ENCODE measurements around the gene CCNY.

CCNY gene

GRCh38 chr10:35460852-35461460 lies 124.6 kb downstream of the CCNY start:
- DNase-seq: no peak

DNA sequence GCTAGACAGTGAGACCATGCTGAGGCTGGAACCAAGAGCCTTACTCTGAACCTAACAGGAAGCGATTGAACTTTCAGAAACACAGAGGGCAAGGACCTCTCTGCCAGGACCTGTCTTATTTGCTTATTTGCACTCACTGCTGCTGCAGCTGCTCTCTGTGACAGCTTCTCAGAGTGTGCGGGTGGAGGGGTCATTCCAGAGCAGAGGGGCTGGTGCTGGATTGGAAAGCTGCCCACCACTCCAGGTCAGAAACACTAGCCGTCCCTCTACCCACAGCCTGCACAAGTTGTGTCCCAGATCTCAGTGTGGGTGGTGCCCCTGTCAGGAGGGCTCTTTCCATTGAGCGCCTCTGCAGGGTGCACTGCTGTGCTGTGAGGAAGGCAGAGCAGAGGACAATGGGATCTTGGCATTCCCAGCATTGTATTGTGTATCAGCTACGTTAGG lies 126.2 kb downstream of the CCNY start:
- no peak for DNase-seq

DNA sequence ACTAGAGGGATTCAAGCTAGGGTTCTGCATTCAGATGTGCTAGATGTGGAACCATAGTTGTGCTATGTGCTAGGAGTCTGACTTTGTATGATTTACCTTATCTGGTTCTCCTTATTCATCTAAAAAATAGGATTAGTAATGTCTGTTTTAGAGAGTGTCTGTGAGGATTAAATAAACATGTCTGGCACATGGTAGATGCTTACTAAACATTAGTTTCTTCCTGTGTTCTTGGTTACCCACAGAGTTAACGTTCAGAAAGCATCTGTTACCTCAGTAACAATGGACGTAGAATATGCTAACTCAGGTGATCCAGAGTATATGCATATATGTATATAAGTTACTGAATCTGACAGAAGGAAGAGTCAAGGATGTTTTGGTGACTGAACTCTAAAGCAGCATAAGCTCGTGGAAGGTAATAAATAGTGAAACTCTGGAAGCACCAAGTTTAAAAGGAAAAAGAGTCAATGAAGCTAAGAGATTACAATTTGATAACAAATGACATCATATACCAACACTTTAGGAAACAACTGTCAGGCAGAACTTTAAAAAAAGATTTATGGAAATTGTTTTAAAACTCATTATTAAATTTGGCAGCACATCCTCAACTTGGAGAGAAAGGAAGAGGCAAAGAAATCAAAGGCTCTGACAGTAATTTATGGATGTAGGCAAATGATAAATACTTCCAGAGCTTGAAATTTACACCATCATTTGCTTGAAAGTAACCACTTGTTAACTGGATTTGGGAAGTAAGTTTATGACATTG lies 127.0 kb downstream of the CCNY start:
- DNase-seq: no peak

GRCh38 chr10:35463878-35464277 lies 127.6 kb downstream of the CCNY start:
- DNase-seq: no peak

GRCh38 chr10:35464825-35465456 lies 128.6 kb downstream of the CCNY start:
- no peak for DNase-seq

- DNase-seq: no peak
Observed at GRCh38 chr10:35465673-35466072, 129.4 kb downstream of the CCNY start.

DNA sequence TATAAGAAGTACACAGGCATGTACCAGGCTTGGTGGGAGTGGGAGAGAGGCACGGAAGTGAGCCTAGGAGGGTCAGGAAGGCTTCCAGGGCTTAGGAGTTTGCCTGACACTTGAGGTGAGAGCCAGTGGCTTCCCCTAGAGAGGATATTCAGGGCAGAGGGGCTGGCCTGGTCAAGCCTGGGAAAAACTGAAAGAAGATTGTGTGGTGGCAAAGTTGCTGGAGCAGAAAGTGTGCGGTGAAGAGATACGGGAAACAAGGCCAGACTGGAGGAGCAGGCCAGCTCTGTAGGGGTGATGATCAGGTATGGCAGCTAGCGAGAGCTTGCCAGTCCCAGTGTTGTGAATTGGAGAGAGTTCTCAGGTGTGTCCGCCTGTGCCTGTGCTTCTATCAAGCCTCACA lies 129.9 kb downstream of the CCNY start:
- no peak for DNase-seq

DNA sequence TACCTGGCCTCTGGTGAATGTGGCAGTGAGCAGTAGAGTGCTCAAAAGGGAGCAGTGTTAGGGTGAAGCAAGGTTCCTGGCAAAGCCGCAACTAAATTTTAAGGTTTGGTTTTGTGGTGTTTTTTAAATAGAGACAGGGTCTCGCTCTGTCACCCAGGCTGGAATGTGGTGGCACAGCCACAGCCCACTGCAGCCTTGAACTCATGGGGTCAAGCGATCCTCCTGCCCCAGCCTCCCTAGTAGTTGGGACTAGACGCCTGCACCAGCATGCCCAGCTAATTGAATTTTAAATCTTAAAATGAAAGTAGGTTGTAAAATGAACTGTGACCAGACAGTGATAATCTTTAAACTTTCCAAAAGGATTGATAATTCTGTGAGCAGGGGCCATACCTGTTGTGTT lies 130.4 kb downstream of the CCNY start:
- DNase-seq: no peak

DNA sequence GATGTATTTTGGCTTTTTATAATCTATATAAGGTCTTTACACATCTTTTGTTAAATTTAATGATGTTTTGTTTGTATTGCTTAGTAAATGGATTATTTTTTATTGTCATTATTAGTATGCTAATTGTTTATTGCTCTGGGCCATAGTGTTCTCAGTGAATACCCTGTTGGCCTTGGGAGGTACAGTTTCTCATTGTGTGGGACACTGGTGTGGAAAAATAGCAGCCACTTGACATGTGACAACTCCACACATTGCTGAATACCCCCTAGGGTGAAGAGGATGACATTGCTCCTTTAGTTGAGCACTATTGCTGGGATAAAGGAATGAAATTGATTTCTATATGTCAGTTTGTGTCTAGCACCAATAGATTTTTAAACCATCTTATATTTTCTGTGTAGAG lies 130.9 kb downstream of the CCNY start:
- no peak for DNase-seq

DNA sequence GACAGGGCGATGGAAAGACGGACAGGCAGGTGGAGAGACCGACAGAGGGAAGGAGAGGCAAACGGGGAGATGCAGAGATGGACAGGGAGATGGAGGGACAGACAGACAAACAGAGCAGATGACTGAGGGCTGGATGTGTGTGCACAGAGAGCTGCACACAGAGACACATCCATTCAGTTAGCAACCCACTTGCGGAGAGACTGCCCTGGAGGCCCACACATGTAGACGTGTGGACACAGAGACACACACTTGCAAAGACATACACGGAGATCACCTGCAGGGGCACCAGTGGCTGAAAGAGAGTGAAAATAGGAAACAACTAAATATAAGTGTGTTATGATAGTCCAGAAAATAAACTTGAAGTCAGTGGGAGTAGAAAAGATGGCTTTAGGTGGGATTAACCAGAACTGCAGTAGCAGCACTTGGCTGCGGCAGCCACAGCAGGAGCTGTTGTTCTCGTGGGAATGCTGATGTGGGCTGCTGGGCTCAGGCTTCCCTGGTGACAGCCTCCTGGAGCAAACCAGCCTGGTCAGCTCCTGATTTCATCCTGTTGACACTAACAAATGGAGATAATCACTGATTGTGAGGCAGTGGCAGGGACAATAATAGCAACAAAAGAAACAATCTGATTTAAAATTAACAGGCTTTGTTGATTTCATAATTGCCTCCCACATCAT lies 134.1 kb downstream of the CCNY start:
- DNase-seq: no peak

GRCh38 chr10:35470925-35471315 lies 134.6 kb downstream of the CCNY start:
- no peak for DNase-seq

DNA sequence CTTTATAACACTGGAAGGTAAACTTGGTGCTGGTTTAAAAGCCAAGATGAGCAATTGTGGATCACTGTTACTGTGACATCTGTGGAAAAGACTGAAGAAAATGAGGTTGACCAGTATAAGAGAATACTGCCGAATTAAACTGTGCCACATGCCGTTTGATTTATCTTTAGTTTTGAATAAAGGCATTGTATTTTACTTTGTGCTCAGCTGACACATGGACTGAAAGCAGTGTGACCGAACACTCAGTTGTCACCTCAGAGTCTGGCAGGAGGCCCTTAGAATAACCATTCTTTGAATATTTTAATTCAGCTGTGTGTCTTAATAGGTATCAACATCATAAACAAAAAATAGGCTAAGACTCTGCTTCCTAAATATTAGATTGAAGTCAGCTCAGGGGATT lies 135.1 kb downstream of the CCNY start:
- no peak for DNase-seq

GRCh38 chr10:35480142-35480541 lies 143.8 kb downstream of the CCNY start:
- no peak for DNase-seq

DNA sequence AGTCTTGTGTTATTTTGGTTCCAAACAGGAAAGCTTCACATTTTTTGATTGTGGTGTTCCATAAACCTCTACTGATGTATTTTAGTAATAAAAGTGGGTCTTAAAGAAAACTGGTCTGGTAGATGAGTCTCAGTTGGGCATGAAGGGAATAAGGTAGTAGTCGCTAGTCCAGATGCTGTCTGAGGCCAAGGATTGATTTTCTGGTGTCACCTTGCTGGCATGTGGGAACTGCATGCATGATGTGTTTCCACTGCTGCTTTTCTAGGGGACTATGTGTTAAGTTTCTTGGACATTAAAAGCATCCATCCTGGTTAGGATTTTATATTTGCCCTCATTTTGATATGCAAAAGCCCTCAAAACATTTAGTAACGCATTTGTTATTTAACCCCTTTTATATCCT lies 145.1 kb downstream of the CCNY start:
- DNase-seq: no peak

- DNase-seq: no peak
Observed at GRCh38 chr10:35486297-35486990, 150.1 kb downstream of the CCNY start.

- no peak for DNase-seq
Observed at GRCh38 chr10:35487336-35488034, 151.2 kb downstream of the CCNY start.

- no peak for DNase-seq
Observed at GRCh38 chr10:35488228-35488627, 151.9 kb downstream of the CCNY start.

- no peak for DNase-seq
Observed at GRCh38 chr10:35492386-35493195, 156.3 kb downstream of the CCNY start.

DNA sequence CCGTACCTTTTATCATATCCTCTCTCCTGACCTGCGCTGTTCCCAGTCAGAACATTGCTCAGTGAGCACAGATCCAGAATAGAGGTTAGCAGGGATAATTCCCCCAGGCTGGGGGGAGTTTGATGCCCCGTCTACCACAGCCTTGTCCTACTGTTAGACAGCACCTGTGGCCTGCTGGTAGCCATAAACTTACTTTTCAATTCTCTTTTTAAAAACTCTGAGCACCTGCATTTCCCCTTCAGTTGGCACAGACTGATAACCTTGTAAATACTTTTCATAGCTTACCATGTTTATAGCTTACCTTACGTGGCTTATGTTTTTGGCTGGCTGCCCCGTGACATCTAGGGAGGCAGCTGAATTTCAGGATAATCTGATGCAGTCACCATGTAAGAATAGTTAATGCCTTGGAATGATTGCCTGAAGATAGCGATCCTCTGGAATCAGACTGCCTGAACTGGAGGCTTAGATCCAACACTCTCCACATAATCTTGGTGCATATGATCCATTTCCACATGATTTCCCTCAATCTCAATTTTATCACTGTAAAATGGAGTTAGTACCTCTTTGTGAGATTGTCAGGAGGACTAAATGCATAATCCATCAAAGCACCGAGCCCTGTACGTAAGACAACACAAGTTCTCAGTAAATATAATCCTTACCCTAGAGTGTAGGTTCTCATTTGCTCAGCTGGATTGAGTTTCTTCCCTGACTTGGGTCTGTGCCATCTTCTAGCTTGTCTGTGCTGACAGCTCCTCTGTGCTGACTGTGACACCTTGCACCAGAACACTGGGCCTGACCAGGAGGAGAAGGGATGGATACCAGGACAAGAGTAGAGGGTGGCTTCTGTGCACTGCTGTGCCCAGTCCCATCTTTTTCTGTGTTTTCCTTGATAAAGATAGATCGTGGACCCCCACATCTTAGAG lies 157.1 kb downstream of the CCNY start:
- DNase-seq: no peak

DNA sequence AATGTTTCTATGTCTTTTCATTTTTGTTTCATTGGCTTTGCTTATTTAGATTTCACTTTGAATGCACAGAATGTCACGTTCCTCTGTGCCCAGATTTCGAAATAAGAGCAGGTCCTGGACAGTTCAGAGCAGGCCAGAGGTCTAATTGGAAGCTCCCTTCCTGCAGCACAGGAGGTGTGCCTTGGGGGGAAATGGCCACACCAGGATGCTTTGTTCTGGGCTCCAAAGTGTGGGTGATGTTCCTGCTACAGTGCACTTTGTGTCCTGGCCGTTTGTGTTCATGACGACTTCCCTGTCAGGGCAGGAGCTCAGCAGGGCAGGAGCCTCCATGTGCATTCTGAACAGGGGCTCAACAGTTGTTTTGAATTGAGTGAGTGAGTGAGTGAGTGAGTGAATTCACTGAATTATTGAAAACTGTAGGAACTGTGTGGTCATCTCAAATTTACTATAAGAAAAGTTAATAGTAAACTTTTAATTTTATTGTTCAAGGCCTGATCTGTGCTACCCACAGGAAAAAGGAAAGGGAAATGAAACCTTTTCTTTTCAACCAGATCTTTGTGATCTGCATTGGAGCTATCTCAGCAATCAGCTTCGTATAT lies 159.3 kb downstream of the CCNY start:
- no peak for DNase-seq

Data from NCI-H187 treated with DMSO at 0.1 percent for 48 hours (cell line).